Skin of body (tissue), 1 donor: ENCODE data around the gene OR5B12. TPM values are rescaled to one million over a fixed set of nuclear protein-coding genes. Genes with fewer than 3 reads are reported as not detected.

Source experiments
- total RNA-seq: library from RNA; depleted of rRNA; stranded (reverse); fragments of >200 nt; gene quantifications from one replicate; pipeline ENCODE4 v1.2.3, GENCODE V29; 2014

The OR5B12 gene
- total RNA-seq, 1 donor from 2014 or later = not detected

Other genes with a start within 250 kb of the OR5B12 start
- gene OR1S2, start 238.1 kb downstream of the OR5B12 start, total RNA-seq = not detected
- not detected for gene OR1S1, start 229.5 kb downstream of the OR5B12 start, total RNA-seq
- not detected for gene OR10Q1, start 213.3 kb downstream of the OR5B12 start, total RNA-seq
- gene OR10W1, start 174.0 kb downstream of the OR5B12 start, total RNA-seq = not detected
- gene OR5B17, start 83.2 kb downstream of the OR5B12 start, total RNA-seq = not detected
- not detected for gene OR5B3, start 35.4 kb downstream of the OR5B12 start, total RNA-seq
- gene OR5B2, start 14.1 kb downstream of the OR5B12 start, total RNA-seq = not detected
- gene OR5B21, start 65.9 kb upstream of the OR5B12 start, total RNA-seq = not detected
- 3.5 TPM for gene LPXN, start 133.6 kb upstream of the OR5B12 start, total RNA-seq
- gene ZFP91, start 136.8 kb upstream of the OR5B12 start, total RNA-seq = 37.4 TPM
- gene CNTF, start 180.4 kb upstream of the OR5B12 start, total RNA-seq = 1.1 TPM